ENCODE results near the gene ARHGAP15.

The ARHGAP15 gene

GRCh38 chr2:143692162-143692561, 562.9 kb downstream of the ARHGAP15 start:
- Histone ChIP-seq H3K27ac (replicated peaks) (peak overlapping the region; percentile 57), H3K27me3 (ENCODE audit: insufficient read depth, poor library complexity, severe bottlenecking) (no peaks in the 10 kb centered on the region), H3K4me3 (replicated peaks; ENCODE audit: insufficient read depth, low read length) (no peak overlapping the region)
- no peak for TF ChIP-seq GABPA (IDR thresholded peaks at IDR 0.05; ENCODE audit: low read depth)
- no peak for TF ChIP-seq POLR2AphosphoS5 (IDR thresholded peaks at IDR 0.05; ENCODE audit: low read depth)
- no peak for TF ChIP-seq CTCF (IDR thresholded peaks at IDR 0.05; ENCODE audit: insufficient read depth, low read length)
- no peak for TF ChIP-seq SPI1 (IDR thresholded peaks at IDR 0.05; ENCODE audit: borderline replicate concordance, low read depth)
- TF ChIP-seq REST (IDR thresholded peaks at IDR 0.05; ENCODE audit: insufficient replicate concordance, low read depth), result no peak
- DNase-seq (ENCODE audit: low read depth in 1 of 2, low spot score in 1 of 2), result no peak

DNA sequence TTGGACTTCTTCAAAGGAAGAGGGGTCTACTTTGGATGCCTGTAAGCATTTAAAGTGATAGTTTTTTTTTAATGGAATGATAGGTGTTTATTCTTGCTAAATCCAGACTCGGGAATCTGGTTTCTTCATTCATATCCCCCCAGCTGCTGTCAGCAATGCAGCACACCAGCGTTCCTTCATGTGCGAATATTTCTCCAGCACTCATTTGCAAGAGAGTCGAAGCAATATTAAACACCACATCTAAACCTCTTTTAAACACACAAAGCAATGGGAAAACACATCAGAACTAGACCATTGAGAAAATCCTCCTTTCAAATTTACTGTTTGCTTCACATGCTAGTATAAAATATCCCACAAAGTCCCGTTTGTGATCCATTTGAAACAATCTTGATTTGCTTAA, 563.7 kb downstream of the ARHGAP15 start:
- no peak for TF ChIP-seq REST (IDR thresholded peaks at IDR 0.05; ENCODE audit: insufficient replicate concordance, low read depth)
- TF ChIP-seq SPI1 (IDR thresholded peaks at IDR 0.05; ENCODE audit: borderline replicate concordance, low read depth), result no peak
- no peak for TF ChIP-seq GABPA (IDR thresholded peaks at IDR 0.05; ENCODE audit: low read depth)
- no peak for TF ChIP-seq CTCF (IDR thresholded peaks at IDR 0.05; ENCODE audit: insufficient read depth, low read length)
- TF ChIP-seq POLR2AphosphoS5 (IDR thresholded peaks at IDR 0.05; ENCODE audit: low read depth), result no peak
- Histone ChIP-seq H3K27ac (replicated peaks) (no peak overlapping the region; the same call in 1 of the 2 replicates), H3K27me3 (ENCODE audit: insufficient read depth, poor library complexity, severe bottlenecking) (no peaks in the 10 kb centered on the region), H3K4me3 (replicated peaks; ENCODE audit: insufficient read depth, low read length) (no peak overlapping the region)
- no peak for DNase-seq (ENCODE audit: low read depth in 1 of 2, low spot score in 1 of 2)

- TF ChIP-seq POLR2AphosphoS5 (IDR thresholded peaks at IDR 0.05; ENCODE audit: low read depth), result no peak
- no peak for TF ChIP-seq GABPA (IDR thresholded peaks at IDR 0.05; ENCODE audit: low read depth)
- TF ChIP-seq CTCF (IDR thresholded peaks at IDR 0.05; ENCODE audit: insufficient read depth, low read length), result no peak
- TF ChIP-seq SPI1 (IDR thresholded peaks at IDR 0.05; ENCODE audit: borderline replicate concordance, low read depth), result no peak
- no peak for TF ChIP-seq REST (IDR thresholded peaks at IDR 0.05; ENCODE audit: insufficient replicate concordance, low read depth)
- no peak overlapping the region for H3K4me3 ChIP-seq (replicated peaks; ENCODE audit: insufficient read depth, low read length)
- no peak for DNase-seq (ENCODE audit: low read depth in 1 of 2, low spot score in 1 of 2)
- no peaks in the 10 kb centered on the region for H3K27me3 ChIP-seq (ENCODE audit: insufficient read depth, poor library complexity, severe bottlenecking)
- H3K27ac ChIP-seq (replicated peaks), result no peak overlapping the region
Observed at GRCh38 chr2:143694335-143694734, 565.1 kb downstream of the ARHGAP15 start.

Measured in HL-60 (cell line).